GM23338 (cell line): ENCODE results near the gene HADH.

ENCODE experiments used
- CREB1 ChIP-seq: fragments of 250-450 bp; sonication (Bioruptor Pico); IDR thresholded peaks from 2 replicates; pipeline ENCODE4 v1.5.0; 2020; ENCODE audit warnings: low read depth, mild to moderate bottlenecking, moderate library complexity
- CTCF ChIP-seq, 2 experiments: fragments of 200-600 bp in 1 of 2; sonication (generic) in 1 of 2; conservative IDR thresholded peaks; 2 replicates each; pipeline versions ENCODE4 v1.5.1 to v1.6.1; 2016 to 2017; ENCODE audit warnings: antibody characterized with exemption in 2 of 2, low read depth in 2 of 2, mild to moderate bottlenecking in 2 of 2, moderate library complexity in 1 of 2
- ETS1 ChIP-seq: IDR thresholded peaks from 2 replicates; pipeline ENCODE4 v1.6.1; 2016; ENCODE audit warnings: antibody characterized with exemption
- EZH2 ChIP-seq: fragments of 200-600 bp; sonication (generic); IDR thresholded peaks from one replicate; pipeline ENCODE4 v1.8.0; 2017; ENCODE audit warnings: antibody characterized with exemption, mild to moderate bottlenecking, low read depth; ENCODE audit not compliant: unreplicated experiment
- EZH2phosphoT487 ChIP-seq: fragments of 200-600 bp; sonication (generic); IDR thresholded peaks from one replicate; pipeline ENCODE4 v1.8.1; 2018; ENCODE audit warnings: antibody characterized with exemption; ENCODE audit not compliant: unreplicated experiment
- JUNB ChIP-seq: IDR thresholded peaks from one replicate; pipeline ENCODE4 v1.6.1; 2016; ENCODE audit warnings: antibody characterized with exemption; ENCODE audit not compliant: unreplicated experiment
- NANOG ChIP-seq: IDR thresholded peaks from 2 replicates; pipeline ENCODE4 v1.6.1; 2016; ENCODE audit warnings: antibody characterized with exemption, borderline replicate concordance
- POLR2AphosphoS5 ChIP-seq: IDR thresholded peaks from 2 replicates; pipeline ENCODE4 v1.6.1; 2016; ENCODE audit warnings: antibody characterized with exemption, low read depth
- REST ChIP-seq: IDR thresholded peaks from one replicate; pipeline ENCODE4 v1.6.1; 2018; ENCODE audit warnings: antibody characterized with exemption; ENCODE audit not compliant: unreplicated experiment
- STAT1 ChIP-seq: IDR thresholded peaks from one replicate; pipeline ENCODE4 v1.6.1; 2016; ENCODE audit warnings: antibody characterized with exemption; ENCODE audit not compliant: unreplicated experiment
- ZNF114 ChIP-seq: fragments of 250-450 bp; sonication (Bioruptor Pico); IDR thresholded peaks from 2 replicates; pipeline ENCODE4 v1.5.0; 2020; ENCODE audit warnings: mild to moderate bottlenecking, moderate library complexity
- ZNF462 ChIP-seq: fragments of 250-450 bp; sonication (Bioruptor Pico); IDR thresholded peaks from 2 replicates; pipeline ENCODE4 v1.5.0; 2020; ENCODE audit warnings: mild to moderate bottlenecking, moderate library complexity

GRCh38 chr4:107966903-107967302 lies 22.8 kb upstream of the HADH start:
- TF ChIP-seq CTCF (conservative IDR thresholded peaks at IDR 0.05; ENCODE audit: low read depth in 2 of 2), result no peak
- no peak for TF ChIP-seq REST
- no peak for TF ChIP-seq EZH2
- no peak for TF ChIP-seq POLR2AphosphoS5
- no peak for TF ChIP-seq JUNB
- TF ChIP-seq STAT1, result no peak
- no peak for TF ChIP-seq CREB1 (CRISPR knock-in tag)
- TF ChIP-seq ZNF114 (CRISPR knock-in tag), result no peak
- no peak for TF ChIP-seq EZH2phosphoT487
- TF ChIP-seq NANOG, result no peak
- TF ChIP-seq ZNF462, result no peak
- no peak for TF ChIP-seq ETS1
